GM10847 (cell line): ENCODE data around the gene PAX7.

Experiments used
- POLR2A ChIP-seq: IDR thresholded peaks from 2 replicates; pipeline ENCODE4 v1.6.1; 2011; ENCODE audit not compliant: insufficient read length; ENCODE audit errors: extremely low read depth

The PAX7 gene

GRCh38 chr1:18668046-18668445, 37.4 kb downstream of the PAX7 start:
- TF ChIP-seq POLR2A: no peak

DNA sequence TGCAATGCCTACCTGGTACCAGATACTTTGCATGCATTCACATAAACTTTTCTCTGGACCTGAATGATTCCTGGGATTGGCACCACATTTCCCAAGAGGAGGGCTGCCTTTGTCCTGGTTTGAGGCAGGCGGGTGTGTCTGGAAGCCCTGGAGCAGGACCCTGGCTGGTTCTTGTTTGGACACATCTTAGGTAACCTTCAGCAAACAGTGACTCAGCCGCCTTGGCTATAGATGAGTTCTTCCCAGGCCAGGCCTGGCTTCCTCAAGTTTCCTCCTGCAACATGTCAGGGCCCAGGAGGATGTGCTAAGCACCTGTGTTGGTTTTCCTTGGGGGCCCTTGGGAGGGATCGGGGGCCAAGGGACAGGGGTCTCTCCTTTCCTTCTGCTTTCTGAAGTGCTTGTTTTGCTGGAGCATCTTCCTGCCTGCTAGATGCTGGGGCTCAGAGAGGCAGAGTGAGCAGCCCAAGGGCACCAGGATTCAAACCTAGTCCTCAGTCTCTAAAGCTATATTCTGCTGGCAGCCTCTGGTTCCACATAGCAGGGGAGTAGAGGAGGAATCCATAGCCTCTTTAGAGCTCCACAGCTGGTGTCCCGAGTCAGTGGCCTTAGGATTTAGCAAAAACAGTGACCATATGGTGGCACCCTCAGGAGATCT, 38.2 kb downstream of the PAX7 start:
- TF ChIP-seq POLR2A: no peak

DNA sequence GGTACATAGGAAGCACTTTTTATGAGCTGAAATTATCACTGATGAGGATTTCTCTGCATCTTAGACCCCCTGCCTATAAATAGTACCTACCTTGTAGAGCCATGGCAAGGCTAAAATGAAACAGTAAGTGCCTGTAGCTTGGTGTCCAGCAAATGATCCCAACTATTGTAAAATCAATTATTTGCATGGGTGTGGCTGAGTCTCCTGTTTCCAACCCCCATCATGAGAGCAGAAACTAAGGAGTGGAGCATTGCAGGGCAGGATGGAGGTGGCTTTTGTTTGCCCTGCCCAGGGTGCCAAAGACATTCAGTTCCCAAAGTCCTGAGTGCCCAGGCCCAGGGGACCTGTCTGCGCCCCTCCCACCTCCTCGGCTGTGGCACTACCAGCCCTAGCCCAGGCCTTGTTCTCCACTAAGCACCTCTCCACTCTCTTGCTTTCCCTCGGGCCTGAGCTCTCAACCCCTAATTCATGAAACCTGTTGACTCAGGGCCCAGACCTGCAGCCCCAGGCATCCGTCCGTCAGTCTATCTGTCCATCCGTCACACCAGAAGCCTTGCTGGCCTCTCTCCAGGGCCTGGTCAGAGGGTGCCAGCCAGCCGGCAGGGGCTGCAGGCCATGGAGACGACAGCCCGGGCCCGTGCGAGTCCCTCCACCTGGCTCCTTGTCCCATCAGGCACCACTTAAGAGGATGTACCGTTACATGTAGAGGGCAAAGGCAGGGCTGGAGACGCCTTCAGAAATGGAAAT, 39.6 kb downstream of the PAX7 start:
- no peak for TF ChIP-seq POLR2A

DNA sequence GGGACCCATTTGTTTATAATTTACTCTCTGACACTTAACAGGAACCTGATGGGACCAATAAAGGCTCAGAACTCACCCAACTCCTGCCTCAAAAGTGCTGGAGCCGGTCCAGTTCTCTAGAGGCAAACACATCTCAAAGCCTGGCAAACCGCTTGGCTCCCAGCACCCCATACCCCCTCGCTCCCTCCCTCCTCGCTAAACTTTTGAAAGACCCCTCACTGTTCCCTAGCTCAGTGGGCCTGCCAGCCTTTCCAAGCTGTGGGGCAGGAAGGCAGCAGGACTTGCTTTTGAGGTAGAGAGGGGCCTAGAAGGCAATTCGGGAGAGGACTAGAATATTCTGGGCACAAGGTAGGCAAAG, 40.2 kb downstream of the PAX7 start:
- no peak for TF ChIP-seq POLR2A

DNA sequence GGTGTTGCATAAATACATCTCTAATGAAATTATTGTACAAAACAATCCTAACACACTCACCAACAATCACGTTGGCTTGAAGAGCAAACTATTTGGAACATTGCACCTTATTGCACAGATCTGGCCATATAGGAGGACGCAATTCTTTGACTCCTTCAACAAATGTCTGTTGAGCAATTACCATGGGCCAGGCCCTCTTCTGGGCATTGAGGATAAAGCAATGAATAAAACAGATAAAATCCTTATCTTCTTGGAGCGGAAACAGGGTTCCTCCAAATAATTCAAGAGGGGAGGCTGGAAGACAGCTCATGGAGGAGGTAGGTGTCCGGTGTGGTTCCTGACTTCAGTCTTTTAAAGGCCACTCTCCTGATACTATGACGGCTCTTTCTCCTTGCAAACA, 43.3 kb downstream of the PAX7 start:
- TF ChIP-seq POLR2A: no peak

DNA sequence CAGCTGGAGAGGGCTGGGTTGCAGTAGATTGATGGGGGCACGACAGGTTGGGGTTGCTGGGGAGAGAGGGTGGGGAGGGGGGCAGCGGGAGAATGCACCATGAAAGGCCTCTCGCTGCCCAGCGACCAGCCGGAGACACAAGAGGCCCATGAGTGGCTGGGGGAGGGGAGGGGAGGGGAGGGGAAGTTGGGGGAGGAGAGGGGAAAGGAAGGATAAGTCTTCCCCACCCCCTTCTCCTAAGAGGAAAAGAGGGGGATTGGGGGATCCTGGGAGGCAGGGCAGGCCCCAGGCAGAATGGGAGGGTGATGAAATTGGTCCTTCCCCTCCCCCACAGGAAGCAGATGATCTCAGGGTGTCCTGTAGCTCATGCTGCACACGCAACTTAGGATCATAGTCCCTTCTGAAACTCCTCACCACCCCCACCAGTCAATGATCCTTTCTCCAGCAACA, 45.7 kb downstream of the PAX7 start:
- TF ChIP-seq POLR2A: no peak

DNA sequence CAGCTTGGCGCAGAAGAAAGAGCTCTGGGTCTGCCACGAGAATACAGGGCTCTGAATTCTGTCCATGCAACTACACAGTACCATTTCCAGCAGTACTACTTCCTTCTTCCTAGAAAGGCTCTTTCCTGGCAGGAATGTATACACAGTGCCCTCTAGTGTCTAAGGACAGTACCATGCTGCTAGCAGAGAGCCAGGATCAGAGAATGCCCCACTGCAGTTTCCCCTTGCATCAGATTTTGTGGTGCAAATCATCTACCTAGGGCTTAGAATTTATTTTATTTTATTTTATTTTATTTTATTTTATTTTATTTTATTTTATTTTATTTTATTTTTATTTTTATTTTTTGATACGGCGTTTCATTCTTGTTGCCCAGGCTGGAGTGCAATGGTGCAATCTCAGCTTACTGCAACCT, 50.8 kb downstream of the PAX7 start:
- TF ChIP-seq POLR2A: no peak

DNA sequence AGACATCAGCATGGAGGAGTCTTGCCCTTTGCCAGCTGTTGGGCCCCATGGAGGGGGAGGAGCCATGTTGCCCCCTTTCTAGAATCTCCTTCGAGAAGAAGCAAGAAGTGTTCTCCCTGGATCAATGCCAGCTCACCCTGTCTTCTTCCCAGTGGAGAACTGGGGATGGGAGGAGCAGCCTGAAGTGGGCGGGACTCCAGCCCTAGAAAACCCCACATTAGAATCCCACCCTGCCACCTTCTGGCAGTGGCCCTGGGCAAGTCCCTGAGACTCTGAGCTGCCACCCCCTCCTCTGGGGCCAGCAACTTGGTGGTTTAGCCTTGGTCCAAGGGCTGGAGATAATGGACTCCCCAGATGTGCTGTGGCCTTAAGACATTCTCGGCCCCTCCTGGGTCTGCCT, 51.7 kb downstream of the PAX7 start:
- no peak for TF ChIP-seq POLR2A

- no peak for TF ChIP-seq POLR2A
Observed at GRCh38 chr1:18684303-18684702, 53.7 kb downstream of the PAX7 start.

- no peak for TF ChIP-seq POLR2A
Observed at GRCh38 chr1:18686540-18686939, 55.9 kb downstream of the PAX7 start.

GRCh38 chr1:18687273-18687672, 56.6 kb downstream of the PAX7 start:
- TF ChIP-seq POLR2A: no peak

DNA sequence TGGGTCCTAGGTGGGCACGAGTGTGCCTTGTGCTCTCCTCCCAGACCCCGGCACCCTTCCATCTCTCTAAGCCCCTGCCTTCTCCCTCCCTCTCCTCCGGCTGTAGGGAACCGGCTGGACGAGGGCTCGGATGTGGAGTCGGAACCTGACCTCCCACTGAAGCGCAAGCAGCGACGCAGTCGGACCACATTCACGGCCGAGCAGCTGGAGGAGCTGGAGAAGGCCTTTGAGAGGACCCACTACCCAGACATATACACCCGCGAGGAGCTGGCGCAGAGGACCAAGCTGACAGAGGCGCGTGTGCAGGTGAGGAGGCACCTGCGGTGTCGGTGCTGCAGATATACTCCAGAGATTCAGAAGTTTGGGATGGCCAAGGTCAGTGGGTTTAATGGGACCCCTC, 61.0 kb downstream of the PAX7 start:
- TF ChIP-seq POLR2A: no peak

DNA sequence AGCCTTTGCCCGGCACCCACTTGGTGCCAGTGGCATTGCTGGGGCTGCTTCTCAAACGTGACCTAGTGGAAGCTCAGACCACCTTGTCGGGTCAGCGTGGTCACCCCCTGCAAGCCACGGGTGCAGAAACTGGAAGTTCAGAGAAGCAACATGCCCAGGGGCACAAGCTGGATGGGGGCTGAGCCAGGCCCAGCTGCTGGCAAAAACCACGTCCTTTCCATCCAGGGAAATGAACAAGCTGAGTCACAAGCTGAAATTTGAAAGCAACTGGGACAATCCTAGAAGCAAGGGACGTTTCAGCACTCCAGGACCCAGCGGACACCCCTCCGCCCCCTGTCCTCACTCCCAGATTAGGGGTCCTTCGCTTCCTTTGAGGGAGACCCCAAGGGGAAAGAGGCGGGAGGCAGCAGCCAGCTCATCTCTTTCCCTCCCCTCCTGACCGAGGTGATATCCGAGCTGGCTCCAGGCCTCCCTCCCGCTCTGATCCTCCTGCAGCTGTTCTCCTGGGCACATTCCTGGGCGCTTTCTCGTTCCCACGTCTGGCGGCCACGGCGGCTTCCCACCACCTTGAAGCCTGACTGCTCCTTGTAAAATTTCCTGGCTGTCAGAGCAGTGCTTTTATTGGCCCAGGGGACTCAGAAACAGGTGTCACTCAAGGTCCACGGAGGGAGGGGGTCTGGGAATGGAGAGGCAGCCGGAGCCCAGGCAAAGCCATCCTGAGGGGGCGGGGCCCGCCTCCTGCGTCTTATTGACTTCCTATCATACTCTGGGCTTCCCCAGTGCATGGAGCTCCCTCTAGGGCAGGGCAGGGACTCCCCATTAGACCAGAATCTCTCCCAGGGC, 62.8 kb downstream of the PAX7 start:
- no peak for TF ChIP-seq POLR2A

- no peak for TF ChIP-seq POLR2A
Observed at GRCh38 chr1:18697541-18697940, 66.9 kb downstream of the PAX7 start.

- no peak for TF ChIP-seq POLR2A
Observed at GRCh38 chr1:18700530-18700929, 69.9 kb downstream of the PAX7 start.

DNA sequence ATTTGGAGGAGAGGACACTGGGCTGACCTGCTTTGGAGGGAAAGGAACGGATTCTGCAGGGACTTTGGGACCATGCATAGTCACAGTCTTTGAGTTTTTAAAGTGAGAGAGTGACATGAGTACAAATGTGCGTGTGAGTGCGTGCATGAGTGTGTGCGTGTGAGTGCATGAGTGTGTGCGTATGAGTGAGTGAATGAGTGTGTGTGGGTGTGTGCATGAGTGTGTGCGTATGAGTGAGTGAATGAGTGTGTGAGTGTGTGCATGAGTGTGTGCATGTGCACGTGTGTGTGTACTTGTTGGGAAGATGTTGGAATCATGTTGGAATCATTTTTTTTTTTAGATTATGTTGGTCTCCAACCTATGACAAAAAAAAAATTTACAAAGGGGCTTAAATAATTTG, 70.5 kb downstream of the PAX7 start:
- TF ChIP-seq POLR2A: no peak
